Activated T-cell treated with anti-CD3 and anti-CD28 coated beads for 1 hour (primary cell): ENCODE measurements around the gene M1AP.

Experiments
- DNase-seq: peaks from one replicate; pipeline ENCODE4 v3.0.0-alpha.2; 2020; ENCODE audit warnings: low read depth

Gene M1AP

DNA sequence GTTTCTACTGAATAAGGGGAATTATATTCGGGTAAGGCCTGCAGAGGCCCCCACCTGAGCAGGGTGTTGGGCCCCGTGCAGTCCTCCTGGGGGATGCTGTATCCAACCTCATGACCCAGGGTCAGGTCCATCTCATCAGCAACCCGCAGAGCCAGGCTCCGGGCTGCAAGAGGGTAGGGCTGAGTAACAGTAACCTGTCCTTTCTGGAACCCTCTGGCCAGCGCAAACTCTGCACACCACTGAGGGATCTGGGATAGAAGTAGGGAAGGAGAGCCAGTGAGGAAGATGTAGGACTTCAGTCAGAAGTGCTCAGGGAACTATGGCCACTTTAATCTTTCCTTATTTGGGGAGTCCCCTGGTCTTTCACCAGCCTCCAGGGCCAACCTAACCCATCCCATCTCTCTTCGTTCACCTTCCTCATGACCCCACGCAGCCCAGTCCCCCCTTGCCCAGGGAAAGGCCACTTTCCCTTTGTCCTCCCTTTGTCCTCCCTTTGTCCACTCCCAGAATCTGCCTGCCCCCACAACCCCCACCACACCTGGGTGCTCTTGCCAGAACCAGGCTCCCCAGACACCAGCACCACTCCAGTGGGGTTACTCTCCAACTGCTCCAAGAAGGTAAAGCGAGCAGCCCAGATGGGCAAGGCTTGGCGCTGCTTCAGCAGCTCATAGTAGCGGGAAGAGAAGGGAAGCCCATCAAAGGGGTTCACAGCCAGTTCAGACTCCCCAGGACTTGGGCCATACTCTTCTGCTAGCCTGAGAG, 123.0 kb downstream of the M1AP start:
- DNase-seq, result no peak

DNA sequence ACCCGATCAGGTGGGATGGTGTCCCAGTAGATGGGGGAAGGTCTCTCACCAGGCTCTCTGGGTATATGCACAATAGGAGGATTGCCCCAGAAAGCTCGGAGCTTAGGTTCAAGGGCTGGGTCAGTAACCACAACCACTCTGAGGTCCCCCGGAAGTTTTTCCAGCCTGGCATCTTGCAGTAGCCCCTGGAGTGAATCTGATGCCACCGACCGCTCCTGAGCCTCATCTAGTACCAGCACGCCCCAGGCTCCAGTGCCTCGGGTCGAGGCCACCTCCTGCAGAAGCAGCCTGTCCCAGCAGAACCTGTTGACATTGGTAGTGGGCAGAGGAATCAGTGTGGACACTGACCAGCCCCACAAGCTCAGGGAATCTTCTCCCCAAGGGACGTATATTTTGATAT, 124.1 kb downstream of the M1AP start:
- DNase-seq, result no peak

DNA sequence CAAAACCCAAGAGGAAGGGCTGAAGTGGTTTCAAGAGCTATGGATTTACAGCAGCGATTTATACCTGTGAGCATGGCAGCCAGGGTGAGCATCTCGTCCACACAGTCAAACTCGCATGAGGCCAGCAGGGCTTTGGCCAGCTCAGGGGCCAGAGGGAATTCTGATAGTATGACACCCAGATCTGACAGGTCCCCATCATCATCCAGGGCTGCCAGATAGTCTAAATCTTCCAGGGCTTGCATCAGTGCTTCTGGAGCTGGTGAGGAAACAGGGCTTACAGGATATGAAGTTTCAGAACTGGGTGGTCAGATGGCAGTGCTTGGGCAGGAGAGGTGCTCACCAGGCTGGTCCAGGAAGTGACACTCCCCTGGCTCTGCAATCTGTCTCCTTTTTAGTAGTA, 125.6 kb downstream of the M1AP start:
- DNase-seq, result no peak

DNA sequence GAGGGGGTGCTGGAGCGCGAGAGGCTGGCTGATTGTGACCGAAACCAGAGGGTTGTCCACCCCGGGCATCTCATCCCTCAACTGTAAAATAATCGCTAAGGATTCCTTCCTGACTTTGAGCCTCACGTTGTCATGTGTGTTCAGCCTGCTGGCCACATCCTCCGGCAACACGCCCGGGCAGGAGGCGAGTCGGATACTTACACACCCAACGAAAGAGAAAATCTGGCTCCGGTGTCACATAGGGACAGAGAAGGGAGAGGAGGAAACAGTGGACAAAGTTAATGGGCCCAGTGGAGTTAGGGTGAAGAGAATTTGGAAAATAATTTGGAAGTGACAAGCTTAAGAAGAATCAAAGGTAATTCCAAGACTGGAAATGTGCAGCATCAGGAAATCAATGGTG, 131.5 kb downstream of the M1AP start:
- no peak for DNase-seq

DNA sequence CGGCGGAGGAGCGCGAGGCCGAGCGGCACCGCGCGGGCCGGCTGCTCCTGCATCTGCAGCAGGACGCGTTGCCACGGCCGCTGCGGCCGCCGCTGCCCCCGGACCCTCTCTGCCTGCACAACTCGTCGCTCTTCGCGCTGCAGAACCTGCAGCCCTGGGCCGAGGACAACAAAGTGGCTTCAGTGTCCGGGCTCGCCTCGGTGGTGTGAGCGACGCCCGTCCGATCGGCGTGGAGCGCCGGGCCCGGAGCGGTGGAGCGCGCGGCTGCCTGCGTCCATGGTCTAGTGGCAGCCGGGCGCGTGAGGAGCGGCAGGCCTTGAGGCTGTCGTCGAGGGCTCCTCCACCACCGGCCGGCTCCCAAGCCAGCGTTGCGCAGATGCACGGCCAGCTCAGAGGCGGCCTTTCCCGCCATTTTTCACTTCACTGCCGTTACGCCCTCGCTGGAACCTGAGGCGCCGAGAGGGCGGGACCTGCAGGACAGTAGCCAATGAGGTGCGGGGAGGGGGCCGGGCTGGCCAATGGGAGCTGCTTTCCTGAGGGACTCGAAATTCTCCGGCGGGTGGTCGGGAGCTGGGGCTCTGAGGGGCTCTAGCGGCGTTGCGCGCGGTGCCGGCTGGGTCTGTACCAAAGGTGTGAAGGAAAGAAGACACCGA, 132.0 kb downstream of the M1AP start:
- DNase-seq, result peak; percentile 67

DNA sequence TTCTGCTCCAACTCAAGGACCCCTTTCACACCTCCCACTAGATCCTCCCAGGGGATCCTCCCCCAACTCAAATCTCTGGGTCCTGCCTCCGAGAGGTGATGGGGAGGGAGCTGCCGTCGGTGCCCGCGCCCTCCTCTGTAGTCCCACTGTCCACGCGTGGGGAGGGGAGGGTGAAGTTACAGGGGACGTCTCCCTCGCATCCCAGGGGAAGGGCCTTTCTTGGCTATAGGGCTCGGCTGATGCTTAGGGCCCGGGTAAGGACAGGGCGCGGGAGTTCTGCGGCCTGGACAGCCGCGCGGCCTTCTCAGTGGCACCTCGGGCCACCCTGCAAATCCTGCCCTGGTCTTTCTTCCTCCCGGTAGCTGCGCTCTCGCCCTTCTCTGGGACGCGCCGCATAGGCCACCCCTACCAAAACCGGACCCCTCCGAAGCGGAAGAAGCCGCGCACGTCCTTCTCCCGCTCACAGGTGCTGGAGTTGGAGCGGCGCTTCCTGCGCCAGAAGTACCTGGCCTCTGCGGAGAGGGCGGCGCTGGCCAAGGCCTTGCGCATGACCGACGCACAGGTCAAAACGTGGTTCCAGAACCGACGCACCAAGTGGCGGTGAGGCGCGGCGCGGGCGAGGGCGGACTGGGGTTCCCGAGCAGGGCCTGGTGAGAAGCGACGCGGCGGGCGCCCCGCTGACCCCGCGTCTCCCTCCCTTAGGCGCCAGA, 132.7 kb downstream of the M1AP start:
- no peak for DNase-seq

DNA sequence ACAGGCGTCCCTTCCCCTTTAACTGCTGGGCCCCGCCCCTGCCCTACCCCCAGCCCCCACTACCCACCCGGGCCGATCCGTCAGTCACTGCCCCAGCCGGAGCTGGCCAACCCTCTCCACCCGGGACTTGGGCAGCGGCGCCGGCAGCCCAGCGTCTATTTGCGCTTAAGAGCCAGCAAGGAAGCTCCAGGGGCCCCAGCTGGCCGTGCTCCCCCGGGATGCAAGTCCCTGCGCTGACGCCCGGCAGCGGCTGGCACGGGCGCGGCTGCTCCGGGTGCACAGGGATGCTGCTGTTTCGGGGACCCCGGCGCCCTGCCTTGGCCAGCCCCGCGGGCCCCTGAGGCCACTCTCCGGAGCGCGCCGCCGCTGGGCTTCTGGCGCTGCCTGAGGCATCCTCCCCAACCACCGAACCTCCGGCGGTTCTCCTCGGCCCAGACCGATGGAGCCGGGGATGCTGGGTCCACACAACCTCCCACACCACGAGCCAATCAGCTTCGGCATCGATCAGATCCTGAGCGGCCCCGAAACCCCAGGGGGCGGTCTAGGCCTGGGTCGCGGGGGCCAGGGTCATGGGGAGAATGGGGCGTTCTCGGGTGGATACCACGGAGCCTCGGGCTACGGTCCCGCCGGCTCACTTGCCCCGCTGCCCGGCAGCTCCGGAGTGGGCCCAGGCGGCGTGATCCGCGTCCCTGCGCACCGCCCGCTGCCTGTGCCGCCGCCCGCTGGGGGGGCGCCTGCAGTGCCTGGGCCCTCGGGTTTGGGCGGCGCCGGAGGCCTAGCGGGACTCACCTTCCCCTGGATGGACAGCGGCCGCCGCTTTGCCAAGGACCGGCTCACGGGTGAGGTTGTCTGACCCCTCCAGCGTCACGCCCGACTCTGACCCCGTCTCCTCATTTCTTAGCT, 133.5 kb downstream of the M1AP start, which contains the start of gene TLX2:
TSS of gene TLX2 (plus strand) at position 83 of the 903 bp plus-strand sequence. CDS start at position 440, 357 bp downstream.
- no peak for DNase-seq

DNA sequence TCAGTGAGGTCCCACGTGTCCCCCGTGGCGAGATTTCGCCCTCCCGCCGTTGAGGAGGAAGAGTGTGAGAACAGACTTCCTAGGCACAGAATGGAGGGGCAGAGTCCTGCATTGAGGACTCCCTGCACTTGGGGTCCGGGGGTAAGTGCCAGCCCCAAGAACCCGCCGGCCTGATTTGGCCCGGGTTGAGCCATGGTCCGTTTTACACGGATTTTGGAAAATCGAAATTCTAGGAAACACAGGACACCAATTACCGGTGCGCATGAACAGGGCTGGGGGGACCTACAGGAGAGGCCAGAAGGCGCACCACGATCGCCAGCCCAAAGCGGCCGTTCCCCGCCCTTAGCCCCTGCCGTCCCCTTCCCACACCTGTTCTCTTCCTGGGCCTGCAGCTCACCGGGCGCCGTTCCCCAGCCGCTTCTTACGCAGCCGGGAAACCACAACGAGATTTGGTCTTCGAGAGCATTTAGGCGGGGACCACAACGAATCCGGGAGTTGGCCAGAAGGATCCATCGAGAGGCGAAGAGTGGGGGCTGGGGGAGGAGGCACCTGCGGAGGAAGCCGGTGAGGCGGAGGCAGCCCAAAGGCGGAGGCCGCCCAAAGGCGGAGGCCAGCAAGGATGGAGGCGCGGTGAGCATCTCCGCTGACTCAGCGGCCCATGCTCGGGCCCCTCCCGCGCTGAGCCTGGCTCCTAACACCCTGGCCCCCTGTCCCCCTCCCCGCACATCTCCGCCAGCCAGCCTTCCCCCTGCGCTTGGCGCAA, 134.3 kb downstream of the M1AP start:
- DNase-seq, result no peak

DNA sequence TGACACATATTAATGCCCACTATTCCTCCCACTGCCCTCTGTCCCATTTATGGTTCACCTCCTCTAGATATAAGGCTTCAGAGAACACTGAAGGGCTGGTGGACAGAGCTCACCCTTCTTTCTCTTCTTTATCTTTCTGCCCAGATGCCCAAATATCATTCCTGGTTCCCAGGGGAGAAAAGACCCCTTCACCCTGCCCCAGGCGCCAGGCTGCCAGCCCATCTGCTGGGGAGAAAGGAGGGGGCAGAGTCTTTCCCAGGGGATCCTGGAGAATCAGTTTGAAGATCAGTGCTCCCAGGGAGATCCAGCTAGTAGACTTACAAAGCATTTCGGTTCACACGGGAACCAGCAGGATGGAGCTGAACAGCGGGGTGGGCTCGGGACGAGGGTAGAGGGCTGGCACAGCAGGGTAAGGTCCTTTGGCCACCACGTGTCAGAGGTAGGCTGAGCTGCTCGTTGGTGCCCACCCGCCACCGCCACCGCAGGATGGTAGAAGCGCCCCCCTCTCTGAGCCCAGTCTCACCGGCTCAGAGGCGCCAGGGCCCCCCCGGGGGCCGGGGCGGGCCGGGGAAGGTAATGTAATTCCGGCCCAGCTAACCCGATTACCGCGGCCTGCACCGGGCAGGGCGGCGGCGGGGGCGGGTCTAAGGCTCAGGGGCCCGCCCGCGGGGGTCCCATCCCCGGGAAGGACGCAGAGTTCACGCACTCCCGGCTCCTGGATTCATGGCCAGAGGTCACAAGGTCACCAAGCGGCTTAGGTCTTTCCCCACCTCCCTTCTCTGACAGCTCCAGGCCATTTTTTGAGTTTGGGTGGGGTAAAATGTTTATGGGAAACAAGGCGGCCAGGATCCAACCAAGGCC, 135.2 kb downstream of the M1AP start:
- no peak for DNase-seq

DNA sequence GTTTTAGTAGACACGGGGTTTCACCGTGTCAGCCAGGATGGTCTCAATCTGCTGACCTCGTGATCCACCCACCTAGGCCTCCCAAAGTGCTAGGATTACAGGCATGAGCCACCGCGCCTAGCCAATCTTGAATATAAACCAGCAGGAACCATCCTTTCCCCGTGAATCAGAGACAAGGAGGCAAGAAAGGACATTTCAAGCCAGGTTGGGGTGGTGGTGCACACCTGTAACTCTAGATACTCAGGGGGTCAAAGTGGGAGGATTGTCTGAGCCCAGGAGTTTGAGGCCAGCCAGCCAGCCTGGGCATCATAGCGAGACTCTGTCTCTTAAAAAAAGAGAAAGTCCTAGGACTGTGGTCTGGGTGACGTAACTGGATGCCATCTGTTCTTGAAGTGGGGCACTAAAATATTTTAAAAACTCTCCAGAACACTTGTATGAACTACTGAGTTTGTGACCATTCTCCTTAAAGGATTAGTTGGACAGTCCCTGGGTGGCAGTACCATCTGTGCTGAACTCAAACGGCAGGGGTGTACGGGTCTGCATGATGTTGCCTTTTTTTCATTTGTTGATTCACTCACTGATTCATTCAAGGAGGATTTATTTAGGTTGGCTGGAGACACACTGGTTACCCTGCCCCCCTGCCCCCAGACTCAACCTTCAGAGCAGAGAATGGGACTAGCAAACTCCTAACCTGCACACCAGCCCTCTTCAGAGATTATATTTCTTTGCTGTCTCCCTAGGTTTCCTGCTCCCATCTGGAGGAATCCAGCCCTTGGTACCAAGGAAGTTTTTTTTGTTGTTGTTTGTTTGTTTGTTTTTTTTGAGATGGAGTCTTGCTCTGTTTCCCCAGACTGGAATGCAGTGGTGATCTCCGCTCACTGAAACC, 136.8 kb downstream of the M1AP start:
- DNase-seq, result no peak

DNA sequence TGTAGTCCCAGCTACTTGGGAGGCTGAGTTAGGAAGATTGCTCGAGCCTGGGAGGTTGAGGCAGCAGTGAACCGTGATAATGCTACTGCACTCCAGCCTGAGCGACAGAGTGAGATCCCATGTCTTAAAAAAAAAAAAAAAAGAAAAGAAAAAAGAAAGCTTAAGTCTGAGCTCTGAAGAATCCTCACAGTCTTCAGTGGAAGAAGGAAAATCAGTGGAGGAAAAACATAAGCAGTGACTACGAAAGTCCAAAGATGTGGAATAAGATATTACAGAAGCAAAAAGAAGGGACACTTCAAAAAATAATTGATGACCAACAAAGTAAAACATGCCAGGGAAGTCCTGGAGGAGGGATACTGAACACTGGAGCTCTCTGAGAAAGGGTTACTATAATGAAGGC, 137.9 kb downstream of the M1AP start:
- no peak for DNase-seq

DNA sequence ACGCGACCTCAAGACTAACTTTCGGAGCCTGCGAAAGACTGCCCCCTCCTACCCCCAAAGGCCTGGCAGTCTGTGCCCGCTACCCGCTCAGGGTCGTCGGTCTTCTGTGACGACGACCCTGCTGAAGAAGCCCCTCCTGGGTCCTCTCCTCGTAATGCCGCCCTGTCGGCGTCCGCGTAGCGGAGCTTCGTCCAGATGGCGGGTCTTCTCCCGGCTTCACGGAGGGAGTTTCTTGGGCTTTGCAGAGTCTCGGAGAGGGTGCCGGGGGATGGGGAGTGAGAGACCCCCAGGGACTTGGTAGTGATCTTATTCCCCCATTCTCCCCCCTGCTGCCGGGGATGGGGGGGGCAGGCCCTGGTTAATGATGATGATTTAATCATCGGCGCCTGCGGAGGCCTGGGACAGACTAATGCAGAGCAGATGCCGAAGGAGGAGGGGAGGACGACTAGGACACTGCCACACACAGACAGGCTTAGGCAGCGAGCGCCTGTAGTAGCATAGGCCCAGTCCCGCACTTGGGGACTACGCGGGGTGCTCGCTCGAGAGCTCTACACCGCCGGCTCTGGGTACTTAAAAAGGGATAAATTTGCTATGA, 140.1 kb downstream of the M1AP start:
- no peak for DNase-seq
